ENCODE measurements around the gene AKAP4.

GRCh38 chrX:50165727-50166126 lies 35.1 kb downstream of the AKAP4 start:
- TF ChIP-seq CTCF (conservative IDR thresholded peaks at IDR 0.05; ENCODE audit: low read length) (no peak), EZH2phosphoT487 (IDR thresholded peaks at IDR 0.05; ENCODE audit: borderline replicate concordance, low read depth, low read length) (no peak)

Data from OCI-LY7 (cell line).